Small intestine (tissue), 7 donors: ENCODE measurements around the gene ONECUT3. TPM values are rescaled to one million over a fixed set of nuclear protein-coding genes. Genes with fewer than 3 reads are reported as not detected.
A peak's percentile ranks its signal among the peaks of the same experiment; 100 is the strongest.

Source experiments
- DNase-seq, 2 donors: peaks; one replicate each; pipeline versions ENCODE4 v3.0.0 to v3.0.0-alpha.2; 2013
- FAIRE-seq: peaks from 2 replicates; lab custom pipeline; 2012; peaks lifted over from hg19 to GRCh38; lab: Jason Lieb, UNC
- H3K27ac ChIP-seq, 3 donors: one replicate each; pipeline ENCODE4 v1.5.1; 2013; ENCODE audit warnings: low read length in 2 of 3, mild to moderate bottlenecking in 2 of 3, control low read depth in 1 of 3, inconsistent platforms in 1 of 3, low read depth in 1 of 3, moderate library complexity in 1 of 3
- H3K27me3 ChIP-seq, 3 donors: one replicate each; pipeline ENCODE4 v1.6.1; 2013; ENCODE audit warnings: low read length in 3 of 3, inconsistent platforms in 1 of 3; ENCODE audit not compliant: control insufficient read depth in 3 of 3, insufficient read depth in 3 of 3
- H3K36me3 ChIP-seq, 3 donors: one replicate each; pipeline ENCODE4 v1.6.1; 2013; ENCODE audit warnings: low read length in 3 of 3, inconsistent platforms in 1 of 3, low read depth in 1 of 3, mild to moderate bottlenecking in 1 of 3, moderate library complexity in 1 of 3; ENCODE audit not compliant: control insufficient read depth in 3 of 3, insufficient read depth in 2 of 3
- H3K4me1 ChIP-seq, 3 donors: one replicate each; pipeline ENCODE4 v1.6.1; 2013; ENCODE audit warnings: low read length in 2 of 3, inconsistent platforms in 1 of 3, low read depth in 1 of 3, mild to moderate bottlenecking in 1 of 3, moderate library complexity in 1 of 3; ENCODE audit not compliant: control insufficient read depth in 3 of 3, insufficient read depth in 2 of 3
- H3K4me3 ChIP-seq, 3 donors: one replicate each; pipeline ENCODE4 v1.5.1; 2013; ENCODE audit warnings: low read length in 3 of 3, control low read depth in 1 of 3, inconsistent platforms in 1 of 3, low read depth in 1 of 3, mild to moderate bottlenecking in 1 of 3, moderate library complexity in 1 of 3
- H3K9me3 ChIP-seq, 2 donors: one replicate each; pipeline ENCODE4 v1.6.1; 2013; ENCODE audit warnings: low read depth in 1 of 2, low read length in 1 of 2; ENCODE audit not compliant: control insufficient read depth in 2 of 2, insufficient read depth in 1 of 2
- WGBS, 3 donors: extraction: QIAGEN DNeasy Blood & Tissue Kit; methylation state at CpG; one replicate each; pipeline ENCODE4 v1.1.7; 2013; 5-methylcytosine and 5-hydroxymethylcytosine counted together
- polyA plus RNA-seq, 4 donors: library from polyadenylated mRNA; stranded (reverse) in 3 of 4; unstranded in 1 of 4; fragments of 200-250 nt in 3 of 4; fragments of 120-200 nt in 1 of 4; gene quantifications; one replicate each; pipeline versions ENCODE4 v1.2.1 to v1.2.3, GENCODE V29; 2013
- donor health status: healthy with polysubstance abuse.
- donor health status: control.
- donor health status: control.
- donor health status: Bipolar disorder and iron deficiency.
- donor health status: healthy.

ONECUT3 gene
- polyA plus RNA-seq, 4 donors = under 0.01 to 0.46 (median 0.15) TPM

- Histone ChIP-seq H3K4me1 (peaks cover 0 to 8% (median 5%) of the 10 kb centered on the region in 3 donors), H3K4me3 (peak overlapping the region; percentile 34 to 51 (median 35)), H3K9me3 (no peaks in the 10 kb centered on the region), H3K36me3 (peaks cover 9 to 34% (median 16%) of the 10 kb centered on the region in 3 donors), H3K27me3 (peaks cover 0 to 2% (median 0%) of the 10 kb centered on the region in 3 donors), H3K27ac (peak overlapping the region in 1 of 3 donors; percentile 79)
- FAIRE-seq (no peak), DNase-seq (peak; percentile 91 to 97)
- WGBS, 3 donors = 0 to 1% (median 0%) methylated on average over 45 to 47 of the region's 47 CpGs
Observed at GRCh38 chr19:1812426-1813191, 59.3 kb downstream of the ONECUT3 start.

- peaks cover 0 to 2% (median 0%) of the 10 kb centered on the region in 3 donors for H3K27me3 ChIP-seq
- peaks cover 12 to 43% (median 23%) of the 10 kb centered on the region in 3 donors for H3K36me3 ChIP-seq
- DNase-seq (no peak), FAIRE-seq (no peak)
- H3K4me3 ChIP-seq = peak overlapping the region in 1 of 3 donors; percentile 35
- no peak overlapping the region for H3K27ac ChIP-seq
- WGBS, 3 donors = 59 to 66% (median 61%) methylated on average over 20 to 21 of the region's 21 CpGs
- H3K4me1 ChIP-seq = peaks cover 0 to 8% (median 5%) of the 10 kb centered on the region in 3 donors
- no peaks in the 10 kb centered on the region for H3K9me3 ChIP-seq
Observed at GRCh38 chr19:1813192-1814182, 60.2 kb downstream of the ONECUT3 start.

DNA sequence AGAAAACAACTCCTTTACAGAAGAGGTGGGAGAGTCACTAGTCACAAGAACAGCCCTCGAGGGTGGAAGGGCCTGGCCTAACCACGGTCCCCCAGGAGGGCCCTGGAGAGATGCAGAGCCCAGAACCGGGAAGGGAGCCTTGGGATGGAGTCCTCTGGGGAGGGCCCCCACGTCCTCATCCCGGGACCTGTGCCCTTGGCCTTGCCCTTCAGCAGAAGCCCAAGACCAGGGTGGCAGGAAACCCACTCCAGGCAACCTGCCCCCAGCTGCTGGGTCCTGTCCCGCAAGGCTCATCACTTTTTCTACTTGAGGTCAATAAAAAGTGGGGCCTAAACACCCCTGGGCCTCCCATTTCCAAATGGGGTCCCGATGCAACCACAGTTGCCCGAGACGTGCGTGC, 61.1 kb downstream of the ONECUT3 start:
- H3K4me1 ChIP-seq = peaks cover 0 to 8% (median 5%) of the 10 kb centered on the region in 3 donors
- WGBS, 3 donors = 78 to 83% (median 82%) methylated on average over 10 of the region's 10 CpGs
- H3K27ac ChIP-seq = no peak overlapping the region
- DNase-seq (no peak), FAIRE-seq (no peak)
- H3K36me3 ChIP-seq = peaks cover 20 to 52% (median 25%) of the 10 kb centered on the region in 3 donors
- H3K27me3 ChIP-seq = peaks cover 0 to 2% (median 0%) of the 10 kb centered on the region in 3 donors
- H3K4me3 ChIP-seq = no peak overlapping the region
- H3K9me3 ChIP-seq = no peaks in the 10 kb centered on the region

DNA sequence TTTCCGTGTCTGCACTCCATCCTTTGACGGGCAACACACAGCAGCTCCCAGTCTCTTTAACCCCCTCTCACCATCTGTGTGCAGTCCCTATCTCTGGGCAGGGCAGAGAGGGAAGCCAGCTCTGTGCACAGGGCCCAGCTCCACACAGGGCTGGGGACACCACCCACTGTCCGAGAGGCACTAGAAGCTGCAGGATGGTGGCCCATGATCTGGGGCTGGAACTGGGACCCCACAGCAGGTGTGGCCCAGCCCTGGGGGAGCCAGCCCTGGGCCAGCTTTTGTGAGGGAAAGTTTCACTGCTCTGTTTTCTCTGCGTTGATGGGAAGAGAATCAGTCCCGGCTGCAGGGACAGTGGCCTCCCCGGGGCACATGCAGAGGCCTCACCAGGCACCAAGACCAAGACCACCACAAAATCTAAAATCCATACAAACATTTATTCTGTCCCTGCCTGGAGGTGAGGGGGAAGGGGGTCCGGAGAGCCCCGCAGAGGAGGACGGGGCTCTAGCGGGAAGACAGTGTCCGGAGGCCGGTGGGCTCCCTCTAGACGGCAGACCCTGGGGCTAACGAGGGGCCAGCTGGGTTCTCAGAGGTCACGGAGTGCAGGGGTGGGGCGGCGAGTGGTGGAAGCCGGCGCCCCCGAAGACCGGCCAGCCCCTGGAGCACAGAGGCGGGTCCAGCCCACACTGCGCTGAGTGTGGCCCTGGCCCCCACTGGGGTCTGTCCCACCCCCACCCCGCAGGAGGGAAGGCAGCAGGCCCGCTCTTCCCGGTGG, 61.7 kb downstream of the ONECUT3 start:
- Histone ChIP-seq H3K4me1 (peaks cover 0 to 8% (median 5%) of the 10 kb centered on the region in 3 donors), H3K27ac (no peak overlapping the region), H3K9me3 (no peaks in the 10 kb centered on the region), H3K27me3 (no peaks in the 10 kb centered on the region), H3K4me3 (no peak overlapping the region), H3K36me3 (peaks cover 26 to 59% (median 28%) of the 10 kb centered on the region in 3 donors)
- FAIRE-seq = no peak
- 88 to 94% (median 90%) methylated on average over 19 to 26 of the region's 26 CpGs for WGBS, 3 donors
- no peak for DNase-seq

GRCh38 chr19:1815605-1816529, 62.6 kb downstream of the ONECUT3 start:
- Histone ChIP-seq H3K36me3 (peaks cover 28 to 67% (median 29%) of the 10 kb centered on the region in 3 donors), H3K27me3 (no peaks in the 10 kb centered on the region), H3K9me3 (no peaks in the 10 kb centered on the region), H3K4me3 (no peak overlapping the region), H3K27ac (no peak overlapping the region), H3K4me1 (peaks cover 0 to 8% (median 5%) of the 10 kb centered on the region in 3 donors)
- DNase-seq (no peak), FAIRE-seq (no peak)
- 91 to 95% (median 94%) methylated on average over 50 to 61 of the region's 61 CpGs for WGBS, 3 donors

- DNase-seq = no peak
- FAIRE-seq = no peak
- Histone ChIP-seq H3K36me3 (peaks cover 30 to 74% (median 32%) of the 10 kb centered on the region in 3 donors), H3K4me1 (peaks cover 0 to 8% (median 3%) of the 10 kb centered on the region in 3 donors), H3K4me3 (no peak overlapping the region), H3K27me3 (no peaks in the 10 kb centered on the region), H3K9me3 (no peaks in the 10 kb centered on the region), H3K27ac (no peak overlapping the region)
- 88 to 94% (median 91%) methylated on average over 33 to 36 of the region's 36 CpGs for WGBS, 3 donors
Observed at GRCh38 chr19:1816530-1817298, 63.4 kb downstream of the ONECUT3 start.
